Activated T-cell treated with anti-CD3 and anti-CD28 coated beads for 4 hours (primary cell): ENCODE results near the gene LDB3.
"Not testable (repeated sequence)": the region's sequence is repeated elsewhere in the genome, so short reads cannot be mapped to it uniquely, and the experiment has no call there.

Experiments
- DNase-seq: peaks from one replicate; pipeline ENCODE4 v3.0.0-alpha.2; 2020

Gene LDB3

DNA sequence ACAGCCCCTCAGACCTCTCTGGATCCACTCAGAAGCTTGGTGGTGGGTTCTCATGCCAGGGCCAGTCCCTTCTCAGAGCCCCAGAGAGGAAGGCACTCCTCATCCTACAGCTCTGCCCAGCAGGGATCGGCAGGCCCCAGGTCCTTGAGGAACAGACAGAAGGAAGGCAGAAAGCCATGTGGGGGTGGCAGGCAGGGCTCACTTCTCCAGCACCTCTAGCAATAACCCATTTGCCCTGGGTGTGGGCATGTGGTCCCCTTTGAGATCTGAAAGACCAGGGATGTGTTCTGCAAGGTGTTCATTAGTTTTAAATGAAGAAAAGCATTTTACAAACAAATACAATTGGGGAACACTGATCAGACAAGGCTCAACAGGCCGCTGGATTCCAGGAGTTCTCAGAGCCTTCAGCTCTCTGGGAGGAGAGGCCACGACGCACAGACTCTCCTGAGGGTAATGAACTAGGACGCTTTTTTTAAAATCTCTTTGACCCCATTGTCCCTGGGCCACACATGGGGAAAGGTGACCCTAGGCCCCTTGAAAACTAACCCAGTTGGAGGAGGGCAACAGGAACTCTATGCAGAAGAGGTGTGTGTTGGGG lies 40.6 kb downstream of the LDB3 start:
- DNase-seq = no peak

DNA sequence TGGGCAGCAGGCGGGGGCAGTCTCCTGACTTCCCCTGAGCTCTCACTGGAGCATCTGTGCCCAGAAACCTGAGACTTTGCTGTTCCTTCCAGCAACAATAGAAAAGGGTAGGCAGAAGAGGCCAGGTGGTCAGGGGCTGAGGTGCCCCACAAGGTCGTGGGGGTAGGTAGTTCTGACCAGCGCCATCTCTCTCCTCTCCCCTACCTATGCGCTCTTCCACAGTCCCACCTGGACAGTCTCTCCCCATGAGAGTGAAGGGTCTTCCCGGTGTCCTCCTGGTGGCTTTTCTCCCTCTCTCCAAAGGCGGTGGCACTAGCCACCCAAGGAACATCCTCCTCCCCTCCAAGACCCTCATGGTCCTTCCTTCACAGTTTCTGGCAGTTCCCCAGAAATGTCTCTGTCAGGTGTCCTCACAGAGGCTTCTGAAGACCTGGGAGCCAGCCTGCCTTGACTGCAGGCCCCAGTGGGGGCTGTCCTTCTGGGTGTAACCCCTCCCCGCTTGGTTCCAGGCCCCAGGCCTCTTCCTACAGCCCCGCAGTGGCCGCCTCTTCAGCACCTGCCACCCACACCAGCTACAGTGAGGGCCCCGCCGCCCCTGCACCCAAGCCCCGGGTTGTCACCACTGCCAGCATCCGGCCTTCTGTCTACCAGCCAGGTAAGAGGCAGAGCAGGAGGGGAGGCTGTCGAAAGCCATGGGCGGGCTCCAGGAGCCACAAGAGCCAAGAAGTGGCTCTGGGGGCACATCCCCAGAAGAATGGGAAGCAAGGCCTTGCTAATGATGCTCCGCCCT lies 41.3 kb downstream of the LDB3 start:
- DNase-seq = no peak

DNA sequence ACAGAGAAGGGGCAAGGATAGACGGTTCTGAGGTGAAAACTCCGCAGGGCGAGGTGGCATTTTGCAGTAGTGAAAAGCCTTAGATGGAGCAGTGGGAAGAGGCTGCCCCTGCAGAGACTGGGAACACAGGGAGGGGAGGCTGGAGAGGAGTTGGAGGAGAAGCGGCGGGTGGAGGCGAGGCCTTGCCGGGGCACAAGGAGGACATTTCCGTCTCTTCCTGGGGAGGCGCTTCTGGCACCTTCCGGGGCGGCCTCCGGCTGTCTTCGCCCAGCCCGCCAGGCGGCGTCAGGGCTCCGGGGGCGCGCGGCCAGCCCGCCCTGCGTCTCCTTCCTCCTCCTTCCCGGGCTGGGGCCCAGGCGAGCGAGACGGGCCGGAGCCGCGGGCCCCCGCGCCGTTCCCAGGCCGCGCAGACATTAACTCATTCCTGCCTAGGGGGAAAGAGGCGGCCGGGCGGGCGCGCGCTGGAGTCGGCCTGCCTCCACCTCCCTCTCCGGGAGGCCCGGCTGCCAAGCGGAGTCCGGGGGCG lies 42.7 kb downstream of the LDB3 start:
- DNase-seq = peak; percentile 72

DNA sequence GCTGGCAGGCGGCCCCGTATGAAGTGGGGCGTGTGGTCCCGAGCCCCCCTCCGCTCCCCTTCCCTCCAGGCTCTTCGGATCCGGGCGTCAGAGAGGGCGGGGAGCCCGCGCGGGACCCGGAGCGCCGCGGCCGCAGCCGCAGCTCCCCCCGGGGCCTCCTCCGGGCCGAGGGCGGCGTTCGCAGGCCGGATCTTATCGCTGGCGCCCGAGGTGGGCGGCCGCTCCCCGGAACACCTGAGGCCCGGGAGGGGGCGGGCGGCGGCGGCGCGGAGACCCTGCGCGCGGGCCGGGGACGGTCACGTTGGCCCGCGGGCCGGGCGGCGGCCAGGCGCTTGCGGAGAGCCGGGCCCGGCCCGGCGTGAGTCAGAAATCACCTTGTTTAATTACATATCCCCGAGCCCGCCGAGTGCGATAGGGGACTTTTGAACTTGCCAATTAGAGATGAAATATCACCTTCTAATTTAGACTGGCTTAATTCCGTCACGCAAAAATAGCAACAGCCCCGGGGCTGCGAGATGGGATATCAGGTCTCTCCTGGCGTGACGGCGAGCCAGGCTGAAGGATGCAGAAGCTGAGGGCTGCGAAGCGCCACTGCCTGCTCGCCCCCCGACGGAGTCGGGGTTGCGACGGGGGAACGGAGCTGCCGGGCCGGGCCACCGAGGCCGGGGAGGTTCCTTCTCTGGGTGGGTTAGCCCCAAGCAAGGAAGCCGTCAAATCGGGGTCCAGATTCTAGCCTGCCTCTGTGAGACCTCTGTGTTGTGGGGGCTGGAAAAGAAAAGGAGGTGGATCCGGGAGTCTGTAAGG lies 43.4 kb downstream of the LDB3 start:
- DNase-seq = peak; percentile 25

DNA sequence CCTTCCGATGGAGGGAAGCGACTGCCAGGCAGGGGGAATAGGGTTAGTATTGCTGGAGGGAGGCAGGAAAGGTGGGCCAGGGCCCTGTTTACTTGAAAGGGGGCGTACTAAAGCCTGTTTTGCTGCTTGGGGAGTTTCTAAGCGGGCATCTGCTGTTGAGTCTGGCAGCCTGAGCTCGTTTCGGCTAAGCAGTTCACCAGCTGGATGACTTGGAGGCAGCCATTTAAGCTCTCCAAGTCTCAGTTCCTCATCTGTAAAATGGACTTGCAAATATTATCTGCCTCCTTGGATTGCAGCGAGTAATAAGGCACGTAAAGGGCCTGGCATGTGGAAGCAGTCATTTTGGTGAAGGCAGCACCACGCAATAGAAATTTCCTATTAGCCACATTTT lies 44.0 kb downstream of the LDB3 start:
- no peak for DNase-seq

DNA sequence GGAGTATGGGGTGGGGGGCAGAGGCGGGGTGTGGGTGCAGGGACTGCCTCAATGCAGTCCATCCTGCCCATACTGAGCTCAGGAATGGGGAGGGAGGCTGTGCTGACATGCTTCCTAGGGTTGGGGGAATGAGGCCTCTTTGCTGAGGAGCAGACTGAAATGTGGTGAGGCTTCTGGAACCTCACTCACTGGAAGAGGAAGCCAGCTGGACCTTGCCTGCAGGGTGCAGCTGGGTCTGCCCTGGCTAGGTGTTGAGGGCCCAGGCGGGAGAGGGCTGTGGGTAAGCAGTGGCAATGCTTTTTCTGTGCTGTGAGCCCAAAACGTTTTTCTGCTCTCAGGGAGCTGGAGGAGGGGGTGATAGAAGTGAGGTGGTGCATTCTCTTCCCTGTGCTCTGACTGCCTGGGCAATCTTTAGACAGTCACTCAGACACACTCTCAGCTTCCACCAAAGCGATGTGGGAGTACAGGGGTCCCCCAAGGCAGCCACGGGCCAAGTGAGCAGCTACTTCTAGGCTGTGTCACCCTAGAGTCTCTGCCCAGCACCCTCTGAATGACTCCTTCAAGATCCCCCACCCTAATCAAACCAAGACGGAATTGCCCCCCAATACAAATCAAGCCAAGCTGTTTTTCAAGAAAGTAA lies 47.0 kb downstream of the LDB3 start:
- DNase-seq = no peak

DNA sequence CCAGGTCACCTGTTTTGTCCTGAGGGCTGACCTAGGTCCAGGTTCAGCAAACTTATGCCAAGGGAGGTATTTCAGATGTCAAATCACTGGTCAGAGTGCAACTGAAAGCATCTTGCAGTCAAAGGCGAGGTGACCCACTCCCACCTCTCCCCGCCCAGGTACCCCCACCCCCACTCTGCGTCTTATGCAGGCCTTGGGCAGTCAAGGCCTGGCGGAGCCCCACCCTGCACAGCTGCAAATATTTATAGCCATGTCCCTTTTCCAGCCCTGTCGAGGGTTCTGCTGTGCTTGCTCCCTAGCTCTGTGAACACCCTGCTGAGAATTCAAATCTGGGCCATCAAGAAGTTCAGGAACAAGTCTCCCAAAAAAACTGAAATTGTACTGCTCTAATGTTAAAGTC lies 47.5 kb downstream of the LDB3 start:
- no peak for DNase-seq

DNA sequence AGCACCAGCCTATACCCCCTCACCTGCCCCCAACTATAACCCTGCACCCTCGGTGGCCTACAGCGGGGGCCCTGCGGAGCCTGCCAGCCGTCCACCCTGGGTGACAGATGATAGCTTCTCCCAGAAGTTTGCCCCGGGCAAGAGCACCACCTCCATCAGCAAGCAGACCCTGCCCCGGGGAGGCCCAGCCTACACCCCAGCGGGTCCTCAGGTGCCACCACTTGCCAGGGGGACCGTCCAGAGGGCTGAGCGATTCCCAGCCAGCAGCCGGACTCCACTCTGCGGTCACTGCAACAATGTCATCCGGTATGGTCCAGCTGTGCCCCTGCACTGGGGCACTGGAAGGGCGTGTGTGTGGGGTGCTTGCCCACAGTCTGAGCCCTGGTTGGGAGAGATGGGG lies 48.2 kb downstream of the LDB3 start:
- DNase-seq = no peak

DNA sequence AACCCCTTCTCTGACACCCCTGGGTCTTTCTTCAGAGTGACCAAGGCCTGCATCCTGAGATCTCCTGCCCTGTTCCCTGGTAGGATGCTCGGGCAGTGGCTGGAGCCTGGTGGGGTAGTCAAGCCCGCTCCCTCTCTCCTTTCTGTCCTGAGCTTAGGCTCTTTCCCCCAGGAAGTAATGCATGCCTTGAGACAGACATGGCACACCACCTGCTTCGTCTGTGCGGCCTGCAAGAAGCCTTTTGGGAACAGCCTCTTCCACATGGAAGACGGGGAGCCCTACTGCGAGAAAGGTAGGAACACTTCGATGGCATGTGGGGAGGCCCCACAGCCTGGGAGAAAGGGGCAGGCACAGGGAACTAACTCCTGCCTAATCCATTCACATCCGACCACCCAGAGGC lies 50.2 kb downstream of the LDB3 start:
- DNase-seq = no peak

DNA sequence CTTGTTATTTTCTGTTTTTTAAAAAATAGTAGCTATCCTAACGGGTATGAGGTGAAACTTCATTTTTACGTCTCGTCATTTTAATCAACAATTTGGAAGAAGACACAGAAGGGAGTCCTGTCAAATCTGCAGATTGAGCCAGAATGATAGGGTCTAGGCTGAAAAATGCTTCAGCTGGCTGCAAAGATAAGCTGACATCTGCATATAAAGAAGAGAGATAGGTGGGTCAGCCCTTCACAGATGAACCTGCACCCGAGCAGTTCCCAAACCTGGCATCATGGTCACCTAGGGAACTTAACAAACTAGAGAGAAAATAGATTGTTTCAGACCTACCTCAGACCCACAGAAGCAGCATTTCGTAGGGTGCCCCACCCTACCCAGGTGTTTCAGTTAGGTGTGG lies 52.9 kb downstream of the LDB3 start:
- no peak for DNase-seq

DNA sequence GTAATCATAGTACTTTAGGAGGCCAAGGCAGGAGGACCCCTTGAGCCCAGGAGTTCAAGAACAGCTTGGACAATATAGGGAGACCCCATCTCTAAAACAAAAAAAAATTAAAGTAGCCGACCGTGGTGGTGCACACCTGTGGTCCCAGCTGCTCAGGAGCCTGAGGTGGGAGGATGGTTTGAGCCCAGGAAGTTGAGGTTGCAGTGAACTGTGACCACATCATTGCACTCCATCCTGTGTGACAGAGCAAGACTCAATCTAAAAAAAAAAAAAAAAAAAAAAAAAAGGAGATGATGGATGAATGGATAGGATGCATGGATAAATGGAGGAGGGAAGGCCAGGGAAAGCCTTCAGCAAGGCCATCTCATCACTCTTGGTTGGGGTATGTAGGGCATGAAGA lies 54.7 kb downstream of the LDB3 start:
- DNase-seq = no peak

DNA sequence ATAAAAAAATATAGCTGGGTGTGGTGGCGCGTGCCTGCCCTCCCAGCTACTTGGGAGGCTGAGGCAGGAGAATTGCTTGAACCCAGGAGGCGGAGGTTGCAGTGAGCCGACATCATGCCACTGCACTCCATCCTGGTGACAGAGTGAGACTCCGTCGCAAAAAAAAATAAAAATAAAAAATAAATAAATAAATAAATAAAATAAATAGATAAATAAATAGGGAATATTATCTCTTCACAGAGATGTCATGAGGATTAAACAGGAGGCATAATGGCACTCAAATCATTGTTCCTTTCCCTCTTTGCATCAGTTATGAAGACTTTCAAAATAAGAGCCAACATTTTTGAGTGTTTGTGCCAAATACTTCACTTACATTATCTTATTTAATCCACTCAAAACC lies 56.1 kb downstream of the LDB3 start:
- no peak for DNase-seq

DNA sequence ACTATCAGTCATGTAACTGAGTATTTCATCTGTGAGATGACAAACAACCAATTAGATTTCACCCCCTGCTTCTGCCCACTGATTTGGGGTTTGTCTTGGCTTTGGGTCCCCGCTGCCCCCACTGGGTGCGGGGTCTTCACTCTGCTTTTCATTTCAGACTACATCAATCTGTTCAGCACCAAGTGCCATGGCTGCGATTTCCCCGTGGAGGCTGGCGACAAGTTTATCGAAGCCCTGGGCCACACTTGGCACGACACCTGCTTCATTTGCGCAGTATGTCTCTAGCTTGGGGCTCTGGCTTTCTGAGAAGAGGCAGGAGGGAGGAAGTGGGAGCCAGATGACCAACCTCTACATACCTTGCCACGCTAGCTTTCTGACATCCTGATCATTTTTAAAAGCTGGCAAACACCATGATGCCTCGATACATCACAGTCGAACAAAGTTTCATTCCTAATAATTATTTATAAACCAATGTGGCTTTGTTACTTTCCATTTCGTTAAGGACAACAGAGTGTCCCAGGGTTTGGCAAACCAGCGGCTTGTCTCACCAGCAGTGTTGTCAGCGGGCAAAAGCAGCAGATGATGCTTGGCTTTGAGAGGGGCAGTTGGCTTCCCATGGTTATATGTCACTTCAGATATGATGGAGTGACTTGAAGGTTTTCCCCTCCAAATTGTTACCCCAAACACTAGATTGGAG lies 57.8 kb downstream of the LDB3 start:
- no peak for DNase-seq

DNA sequence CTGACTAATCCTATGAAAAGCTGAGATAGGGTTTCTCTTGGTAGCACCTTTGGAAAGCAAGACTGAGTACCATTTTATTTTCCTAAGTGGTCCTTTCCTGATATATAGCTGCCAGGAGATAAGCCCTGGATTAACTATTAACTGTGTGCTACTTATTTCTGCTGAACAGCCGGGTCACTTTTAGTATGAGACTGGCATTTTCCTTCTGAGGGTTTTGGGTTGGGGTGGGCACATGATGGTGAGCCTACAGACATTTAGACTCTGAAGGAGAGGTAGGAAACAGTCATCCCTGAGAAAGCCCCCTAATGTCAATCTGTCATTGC lies 58.3 kb downstream of the LDB3 start:
- DNase-seq = no peak

DNA sequence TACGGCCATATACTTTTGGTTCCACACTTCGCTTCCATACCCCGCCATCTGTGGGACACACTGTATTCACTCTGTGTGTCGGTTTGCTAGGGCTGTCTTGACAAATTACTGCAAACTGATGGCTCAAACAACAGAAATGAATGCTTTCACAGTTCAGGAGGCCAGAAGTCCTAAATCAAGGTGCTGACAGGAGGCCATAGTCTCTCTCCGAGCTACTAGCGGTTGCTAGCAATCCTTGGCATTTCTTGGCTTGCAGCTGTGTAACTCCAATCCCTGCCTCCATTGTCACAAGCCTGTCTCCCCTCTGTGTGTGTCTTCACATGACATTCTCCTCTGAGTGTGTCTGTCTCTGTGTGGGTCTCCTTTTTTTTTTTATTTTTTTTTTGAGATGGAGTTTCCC lies 59.2 kb downstream of the LDB3 start:
- no peak for DNase-seq

DNA sequence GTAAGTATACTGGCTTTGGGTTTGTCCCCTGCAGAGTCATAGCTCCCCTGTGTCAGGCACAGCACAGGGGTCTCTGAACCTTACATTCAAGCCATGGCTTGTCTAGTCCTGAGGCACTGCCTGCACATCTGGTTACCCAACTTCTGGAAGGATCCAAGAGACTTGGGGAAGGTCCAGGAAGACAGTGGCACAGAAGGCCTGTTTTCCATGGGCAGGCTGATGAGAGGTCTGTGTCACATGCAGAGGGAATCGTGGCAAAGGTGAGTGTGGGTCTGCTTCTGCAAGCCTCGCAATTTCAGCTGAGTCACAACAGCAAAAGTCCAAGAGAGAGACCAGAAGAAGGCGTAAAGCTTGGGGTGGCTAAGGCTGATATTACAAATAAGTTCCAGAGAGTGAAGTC lies 59.7 kb downstream of the LDB3 start:
- DNase-seq = no peak

DNA sequence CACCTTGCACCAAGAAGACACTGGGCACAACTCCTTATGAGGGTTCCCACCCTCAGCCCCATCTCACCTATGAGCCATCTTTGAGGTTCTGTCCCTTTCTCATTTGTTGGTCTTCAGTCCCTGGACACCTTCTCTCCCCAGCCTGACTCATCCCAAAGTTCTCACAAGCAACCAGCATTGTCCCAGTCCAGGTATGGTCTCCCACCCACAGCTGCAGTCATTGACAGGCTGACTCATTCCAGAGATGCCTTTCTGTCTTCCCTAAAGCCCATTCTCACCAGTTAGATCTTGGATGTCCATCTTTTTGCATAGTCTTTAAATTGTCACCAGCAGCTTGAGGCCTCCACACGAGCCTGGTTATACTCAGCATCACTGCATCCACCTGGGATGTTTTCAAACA lies 61.4 kb downstream of the LDB3 start:
- no peak for DNase-seq

DNA sequence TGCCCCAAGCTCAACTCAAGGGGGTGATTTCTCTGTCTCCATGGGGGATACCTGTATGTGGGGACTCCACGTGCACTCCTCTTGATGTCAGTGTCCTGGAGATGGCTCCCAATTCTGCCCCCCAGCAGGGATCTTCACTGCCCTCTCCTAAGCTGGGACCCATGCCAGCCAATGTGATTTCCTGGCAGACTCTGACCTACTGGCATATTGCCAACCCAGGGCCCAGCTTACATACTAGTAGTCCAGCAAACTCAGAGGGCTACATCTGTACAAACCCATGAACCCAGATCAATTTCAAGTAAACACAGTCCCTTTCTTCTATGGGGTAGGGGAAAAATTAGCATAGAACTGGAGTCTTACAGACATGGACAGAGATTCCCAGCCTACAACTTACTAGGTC lies 61.9 kb downstream of the LDB3 start:
- no peak for DNase-seq

DNA sequence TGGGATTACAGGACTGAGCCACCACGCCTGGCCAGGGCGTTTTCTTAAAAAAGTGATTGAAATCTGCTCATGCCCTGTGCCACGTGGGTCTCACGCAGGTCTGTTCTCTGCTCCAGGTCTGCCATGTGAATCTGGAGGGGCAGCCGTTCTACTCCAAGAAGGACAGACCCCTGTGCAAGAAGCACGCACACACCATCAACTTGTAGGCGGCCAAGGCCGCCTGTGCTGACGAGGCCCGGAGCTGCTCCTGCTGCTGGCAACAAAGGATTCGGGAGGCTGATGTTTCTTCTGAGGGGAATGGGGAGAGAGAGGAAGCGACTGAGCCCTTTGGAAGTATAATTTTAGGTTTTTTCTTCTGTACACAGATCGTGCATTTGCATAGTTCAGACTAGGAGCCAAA lies 64.5 kb downstream of the LDB3 start:
- no peak for DNase-seq

DNA sequence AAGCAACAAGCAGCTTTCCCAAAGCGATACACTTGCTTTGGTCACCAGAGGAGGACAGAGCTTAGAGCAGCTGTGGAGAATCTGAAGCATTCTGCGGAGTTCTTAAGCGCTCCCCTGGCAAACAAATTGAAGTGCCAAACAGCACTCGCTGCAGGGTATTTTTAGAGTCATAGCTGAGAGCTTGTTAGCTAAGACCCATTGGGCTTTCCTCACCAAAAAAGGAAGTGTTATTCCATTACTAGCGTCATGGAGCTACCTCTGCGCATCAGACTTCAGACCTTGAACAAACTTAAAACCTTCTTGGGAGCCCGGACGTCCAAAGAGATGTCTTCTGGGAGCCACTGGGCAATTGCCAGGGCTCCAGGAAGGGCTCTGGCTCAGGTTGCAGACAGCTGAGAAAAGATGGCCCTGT lies 65.0 kb downstream of the LDB3 start:
- DNase-seq = no peak

DNA sequence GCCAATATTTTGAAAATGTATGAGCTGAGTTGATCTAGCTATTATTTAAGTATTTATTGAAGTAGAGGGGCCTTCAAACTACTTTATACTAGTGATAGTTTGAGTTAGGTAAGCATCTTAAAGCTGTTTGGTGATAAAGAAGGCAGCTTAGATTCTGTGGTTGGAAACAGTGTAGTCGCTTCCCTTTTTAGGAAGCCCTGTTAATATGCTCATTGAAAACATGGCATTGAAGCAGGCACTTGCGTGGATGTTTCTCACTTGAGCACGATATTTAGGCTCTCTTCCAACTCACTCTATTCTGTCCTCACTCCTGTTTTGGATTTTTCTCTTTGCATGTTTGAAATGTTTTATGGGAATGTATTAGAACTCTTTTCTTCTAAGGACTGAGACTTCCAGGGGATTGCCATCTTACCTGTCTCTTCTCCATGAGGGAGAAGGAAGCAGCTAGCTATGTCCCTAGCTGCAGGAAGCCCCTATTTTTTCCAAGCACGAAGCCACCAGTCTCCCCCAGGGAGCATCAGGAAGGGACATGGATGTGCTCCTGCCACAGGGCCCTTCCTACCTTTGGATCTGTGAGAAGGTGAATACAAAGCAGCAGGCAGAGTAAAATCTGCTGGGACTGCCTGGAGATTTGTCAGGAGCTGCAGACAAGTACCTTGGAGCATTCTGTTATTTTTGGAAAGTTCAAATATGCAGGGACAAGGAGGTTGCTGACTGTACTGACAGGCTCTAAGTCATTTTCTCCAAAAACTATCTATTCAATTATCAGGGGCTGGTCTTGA lies 66.1 kb downstream of the LDB3 start:
- DNase-seq = no peak

DNA sequence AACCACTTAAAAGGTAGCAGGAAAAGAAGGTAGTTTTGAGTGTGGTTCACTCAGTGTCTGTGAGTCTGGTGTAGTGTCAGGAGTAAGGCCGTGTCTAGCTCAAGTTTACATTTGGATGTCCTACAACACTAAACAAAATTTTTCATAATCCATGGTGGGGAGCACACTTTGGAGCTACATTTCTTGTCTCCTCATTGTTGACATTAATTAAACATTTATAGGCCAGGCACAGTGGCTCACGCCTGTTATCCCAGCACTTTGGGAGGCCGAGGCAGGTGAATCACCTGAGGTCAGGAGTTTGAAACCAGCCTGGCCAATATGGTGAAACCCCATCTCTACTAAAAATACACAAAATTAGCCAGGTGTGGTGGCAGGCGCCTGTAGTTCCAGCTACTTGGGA lies 67.0 kb downstream of the LDB3 start:
- DNase-seq = not testable (repeated sequence)
